Upper lobe of right lung (tissue), 1 donor: ENCODE data around the gene TRIM44. TPM values are rescaled to one million over a fixed set of nuclear protein-coding genes. Genes with fewer than 3 reads are reported as not detected.
A peak's percentile ranks its signal among the peaks of the same experiment; 100 is the strongest.

Experiments used
- ATAC-seq: fragments of 200-7000 bp; cut with Tn5 transposase; one replicate; pipeline ENCODE4 v1.9.1; 2020; ENCODE audit warnings: mild to moderate bottlenecking, moderate library complexity
- DNase-seq: peaks from one replicate; pipeline ENCODE4 v3.0.0-alpha.2; 2020
- H3K27ac ChIP-seq: fragments of 200-600 bp; one replicate; pipeline ENCODE4 v1.8.0; 2022
- H3K27me3 ChIP-seq: fragments of 200-600 bp; one replicate; pipeline ENCODE4 v1.8.0; 2022; ENCODE audit warnings: mild to moderate bottlenecking
- H3K36me3 ChIP-seq: fragments of 200-600 bp; one replicate; pipeline ENCODE4 v1.8.0; 2022
- H3K4me1 ChIP-seq: fragments of 200-600 bp; one replicate; pipeline ENCODE4 v1.8.0; 2022
- H3K4me3 ChIP-seq: fragments of 200-600 bp; one replicate; pipeline ENCODE4 v1.8.0; 2022; ENCODE audit warnings: mild to moderate bottlenecking
- H3K9me3 ChIP-seq: fragments of 200-600 bp; one replicate; pipeline ENCODE4 v1.8.0; 2022
- intact Hi-C: fragments of 100-400 bp; cut with DNase I; formaldehyde crosslinking; loops from one replicate; pipeline ENCODE4 v1.11.0; 2022
- total RNA-seq: library from RNA; stranded (reverse); fragmentation: NEBNext Ultra II Directional; extraction: Animal tissue kit (Norgen Biotek cat#: 25700); gene quantifications from one replicate; pipeline ENCODE4 v1.2.1, GENCODE V29; 2021
- TF ChIP-seq, protein P1 (sequence below): fragments of 200-600 bp; IDR thresholded peaks from one replicate; pipeline ENCODE4 v1.8.0; 2022; ENCODE audit warnings: antibody characterized with exemption
- donor health status: DM: no; HTN: yes; CAD: no; lungs with severe emphysema.

TRIM44 gene
- total RNA-seq, 1 donor from 2014 or later, result 67.2 TPM

DNA sequence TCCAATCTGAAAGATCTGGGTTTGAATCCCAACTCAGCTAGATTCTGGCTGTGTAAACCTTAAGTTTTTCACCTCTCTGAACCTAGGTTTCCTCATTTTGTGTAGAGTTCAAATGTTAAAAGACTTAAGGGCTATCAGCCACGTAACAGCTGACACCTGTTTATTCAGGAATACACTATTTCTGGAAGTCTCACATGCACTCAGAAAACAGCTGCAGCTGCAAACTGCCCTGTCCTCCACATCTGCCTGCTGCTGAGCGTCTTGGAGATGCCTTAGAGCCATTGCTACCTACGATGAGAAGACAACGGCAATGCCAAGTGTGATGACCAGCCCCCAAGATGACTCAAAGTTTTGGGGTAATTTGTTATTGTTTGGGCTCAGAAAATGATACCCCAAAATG lies 6.7 kb upstream of the TRIM44 start:
- ATAC-seq, result no peak
- Histone ChIP-seq H3K27me3 (no peaks in the 10 kb centered on the region), H3K27ac (no peak overlapping the region), H3K4me3 (no peak overlapping the region), H3K4me1 (no peaks in the 10 kb centered on the region), H3K36me3 (no peaks in the 10 kb centered on the region), H3K9me3 (no peaks in the 10 kb centered on the region)
- intact Hi-C loops, result no loop called here
- TF ChIP-seq, protein P1, sequence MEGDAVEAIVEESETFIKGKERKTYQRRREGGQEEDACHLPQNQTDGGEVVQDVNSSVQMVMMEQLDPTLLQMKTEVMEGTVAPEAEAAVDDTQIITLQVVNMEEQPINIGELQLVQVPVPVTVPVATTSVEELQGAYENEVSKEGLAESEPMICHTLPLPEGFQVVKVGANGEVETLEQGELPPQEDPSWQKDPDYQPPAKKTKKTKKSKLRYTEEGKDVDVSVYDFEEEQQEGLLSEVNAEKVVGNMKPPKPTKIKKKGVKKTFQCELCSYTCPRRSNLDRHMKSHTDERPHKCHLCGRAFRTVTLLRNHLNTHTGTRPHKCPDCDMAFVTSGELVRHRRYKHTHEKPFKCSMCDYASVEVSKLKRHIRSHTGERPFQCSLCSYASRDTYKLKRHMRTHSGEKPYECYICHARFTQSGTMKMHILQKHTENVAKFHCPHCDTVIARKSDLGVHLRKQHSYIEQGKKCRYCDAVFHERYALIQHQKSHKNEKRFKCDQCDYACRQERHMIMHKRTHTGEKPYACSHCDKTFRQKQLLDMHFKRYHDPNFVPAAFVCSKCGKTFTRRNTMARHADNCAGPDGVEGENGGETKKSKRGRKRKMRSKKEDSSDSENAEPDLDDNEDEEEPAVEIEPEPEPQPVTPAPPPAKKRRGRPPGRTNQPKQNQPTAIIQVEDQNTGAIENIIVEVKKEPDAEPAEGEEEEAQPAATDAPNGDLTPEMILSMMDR, result no peak
- DNase-seq, result no peak

- intact Hi-C loops, result no loop called here
These were observed 4.3 kb upstream of the TRIM44 start for GRCh38 chr11:35658020-35658948.

DNA sequence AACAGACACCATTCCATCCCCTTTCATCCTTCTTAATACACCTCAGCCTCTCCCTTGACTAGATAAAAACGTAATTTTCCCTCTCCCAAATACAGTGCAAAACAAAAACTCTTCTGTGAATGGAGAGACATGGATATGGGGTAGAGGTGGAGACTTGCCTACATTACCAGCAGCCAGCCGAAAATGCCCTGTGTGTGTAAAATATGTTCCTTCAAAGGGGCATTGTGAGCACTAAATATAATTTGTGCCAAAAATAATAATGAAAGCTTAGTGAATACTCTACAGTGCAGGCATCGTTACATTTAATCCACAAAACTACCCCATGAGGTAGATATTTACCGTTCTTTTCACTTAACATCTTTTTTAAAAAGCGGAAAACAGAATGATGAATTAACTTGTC lies 1.0 kb upstream of the TRIM44 start:
- Histone ChIP-seq H3K36me3 (no peaks in the 10 kb centered on the region), H3K27ac (peak overlapping the region; percentile 99), H3K4me1 (peaks cover 10% of the 10 kb centered on the region), H3K4me3 (peak overlapping the region; percentile 73), H3K9me3 (peaks cover 14% of the 10 kb centered on the region), H3K27me3 (no peaks in the 10 kb centered on the region)
- intact Hi-C loops, result no loop called here
- ATAC-seq, result no peak
- no peak for DNase-seq
- TF ChIP-seq, protein P1, result no peak

More at GRCh38 chr11:35658020-35658948, 4.3 kb upstream of the TRIM44 start:
- Histone ChIP-seq H3K4me1 (peaks cover 2% of the 10 kb centered on the region), H3K27ac (no peak overlapping the region), H3K4me3 (no peak overlapping the region), H3K27me3 (no peaks in the 10 kb centered on the region), H3K36me3 (no peaks in the 10 kb centered on the region), H3K9me3 (no peaks in the 10 kb centered on the region)
- ATAC-seq (no peak), DNase-seq (no peak)
- TF ChIP-seq, protein P1, result no peak

DNA sequence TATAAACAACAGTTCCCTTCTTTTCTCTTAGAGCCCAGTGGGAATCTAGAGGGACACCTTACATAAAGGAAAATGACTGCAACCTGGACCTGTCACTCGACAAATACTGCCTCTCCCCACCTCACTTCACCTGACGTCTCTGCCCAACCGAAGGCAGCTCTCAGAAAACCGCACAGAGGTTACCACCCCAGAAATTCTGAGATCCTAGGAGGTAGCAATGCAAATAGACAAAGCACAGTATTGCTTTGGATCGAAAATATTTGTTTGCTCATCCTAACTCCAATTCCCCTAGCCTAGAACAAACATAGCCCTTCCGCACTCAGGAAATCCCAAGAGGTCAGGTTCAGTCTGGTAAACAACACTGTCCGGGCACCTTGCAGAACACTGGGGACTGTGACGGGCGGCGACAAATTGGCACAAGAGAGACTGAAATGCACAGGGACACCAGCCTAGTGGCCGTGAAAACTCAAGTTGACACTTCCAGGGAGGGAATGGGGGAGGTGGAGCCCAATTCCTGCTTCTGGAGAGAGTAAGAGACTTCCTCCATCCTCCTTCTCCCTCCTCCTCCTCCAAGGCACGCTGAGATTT lies 420 bp upstream of the TRIM44 start:
- H3K36me3 ChIP-seq, result no peaks in the 10 kb centered on the region
- TF ChIP-seq, protein P1, result no peak
- peaks cover 10% of the 10 kb centered on the region for H3K4me1 ChIP-seq
- peaks cover 19% of the 10 kb centered on the region for H3K9me3 ChIP-seq
- DNase-seq, result no peak
- intact Hi-C loops, result no loop called here
- peak overlapping the region; percentile 99 for H3K27ac ChIP-seq
- no peaks in the 10 kb centered on the region for H3K27me3 ChIP-seq
- H3K4me3 ChIP-seq, result peak overlapping the region; percentile 73
- peak; percentile 6 for ATAC-seq

DNA sequence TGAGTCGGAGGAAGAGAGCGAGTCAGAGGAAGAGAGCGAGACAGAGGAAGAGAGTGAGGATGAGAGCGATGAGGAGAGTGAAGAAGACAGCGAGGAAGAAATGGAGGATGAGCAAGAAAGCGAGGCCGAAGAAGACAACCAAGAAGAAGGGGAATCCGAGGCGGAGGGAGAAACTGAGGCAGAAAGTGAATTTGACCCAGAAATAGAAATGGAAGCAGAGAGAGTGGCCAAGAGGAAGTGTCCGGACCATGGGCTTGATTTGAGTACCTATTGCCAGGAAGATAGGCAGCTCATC lies 780 bp downstream of the TRIM44 start:
- DNase-seq (no peak), ATAC-seq (no peak)
- H3K27ac ChIP-seq, result peak overlapping the region; percentile 99
- TF ChIP-seq, protein P1, result no peak
- peaks cover 19% of the 10 kb centered on the region for H3K9me3 ChIP-seq
- H3K36me3 ChIP-seq, result no peaks in the 10 kb centered on the region
- intact Hi-C loops, result no loop called here
- no peaks in the 10 kb centered on the region for H3K27me3 ChIP-seq
- H3K4me1 ChIP-seq, result peaks cover 10% of the 10 kb centered on the region
- H3K4me3 ChIP-seq, result peak overlapping the region; percentile 73
